ENCODE measurements around the gene HES2. TPM values are rescaled to one million over a fixed set of nuclear protein-coding genes. Genes with fewer than 3 reads are reported as not detected.

The HES2 gene
- polyA plus RNA-seq, 1 donor from 2014 or later, result not detected

DNA sequence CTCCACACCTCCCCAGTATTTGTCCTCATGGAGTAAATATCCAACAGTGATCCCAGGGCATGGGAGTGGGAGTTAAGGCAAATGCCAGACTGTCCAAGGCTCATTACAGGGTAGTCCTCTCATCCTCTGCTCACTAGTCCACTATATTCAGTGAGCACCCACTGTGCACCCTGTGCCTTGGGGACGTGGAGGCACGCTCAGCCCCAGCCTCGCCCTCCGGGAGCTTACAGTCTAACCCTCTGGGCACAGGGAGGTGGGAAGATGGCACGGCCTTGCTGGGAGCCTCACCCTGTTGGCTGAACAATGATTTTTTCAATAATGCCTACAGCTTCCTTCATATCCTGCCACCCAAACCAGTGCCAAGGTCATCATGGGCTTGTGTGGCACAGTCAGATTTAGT lies 2.8 kb downstream of the HES2 start:
- no peak overlapping the region for H3K9ac ChIP-seq (ENCODE audit: low read length)
- H3K4me3 ChIP-seq (ENCODE audit: low read length), result no peak overlapping the region
- no peak overlapping the region for H3K4me2 ChIP-seq (ENCODE audit: low read length)
- TF ChIP-seq, protein P1, sequence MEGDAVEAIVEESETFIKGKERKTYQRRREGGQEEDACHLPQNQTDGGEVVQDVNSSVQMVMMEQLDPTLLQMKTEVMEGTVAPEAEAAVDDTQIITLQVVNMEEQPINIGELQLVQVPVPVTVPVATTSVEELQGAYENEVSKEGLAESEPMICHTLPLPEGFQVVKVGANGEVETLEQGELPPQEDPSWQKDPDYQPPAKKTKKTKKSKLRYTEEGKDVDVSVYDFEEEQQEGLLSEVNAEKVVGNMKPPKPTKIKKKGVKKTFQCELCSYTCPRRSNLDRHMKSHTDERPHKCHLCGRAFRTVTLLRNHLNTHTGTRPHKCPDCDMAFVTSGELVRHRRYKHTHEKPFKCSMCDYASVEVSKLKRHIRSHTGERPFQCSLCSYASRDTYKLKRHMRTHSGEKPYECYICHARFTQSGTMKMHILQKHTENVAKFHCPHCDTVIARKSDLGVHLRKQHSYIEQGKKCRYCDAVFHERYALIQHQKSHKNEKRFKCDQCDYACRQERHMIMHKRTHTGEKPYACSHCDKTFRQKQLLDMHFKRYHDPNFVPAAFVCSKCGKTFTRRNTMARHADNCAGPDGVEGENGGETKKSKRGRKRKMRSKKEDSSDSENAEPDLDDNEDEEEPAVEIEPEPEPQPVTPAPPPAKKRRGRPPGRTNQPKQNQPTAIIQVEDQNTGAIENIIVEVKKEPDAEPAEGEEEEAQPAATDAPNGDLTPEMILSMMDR (IDR thresholded peaks at IDR 0.05; ENCODE audit: poor library complexity, severe bottlenecking), result no peak
- TF ChIP-seq TAF1 (IDR thresholded peaks at IDR 0.05; ENCODE audit: low read depth), result no peak
- TF ChIP-seq SMC3 (conservative IDR thresholded peaks at IDR 0.05; ENCODE audit: poor library complexity), result no peak
- TF ChIP-seq EP300 (conservative IDR thresholded peaks at IDR 0.05; ENCODE audit: poor library complexity, severe bottlenecking), result no peak
- TF ChIP-seq REST (IDR thresholded peaks at IDR 0.05; ENCODE audit: borderline replicate concordance), result no peak
- TF ChIP-seq MXI1 (conservative IDR thresholded peaks at IDR 0.05; ENCODE audit: poor library complexity, severe bottlenecking), result no peak
- TF ChIP-seq RAD21 (conservative IDR thresholded peaks at IDR 0.05), result no peak
- TF ChIP-seq EZH2 (IDR thresholded peaks at IDR 0.05; ENCODE audit: borderline replicate concordance, insufficient read depth, low read length, poor library complexity, severe bottlenecking), result no peak
- TF ChIP-seq POLR2AphosphoS5 (IDR thresholded peaks at IDR 0.05), result no peak
- no peaks in the 10 kb centered on the region for H4K20me1 ChIP-seq (ENCODE audit: insufficient read depth)
- H3K9me3 ChIP-seq (ENCODE audit: low read length), result no peaks in the 10 kb centered on the region
- peaks cover 68% of the 10 kb centered on the region for H3K27me3 ChIP-seq (ENCODE audit: insufficient read depth, low read depth, low read length)
- H3K27ac ChIP-seq (ENCODE audit: low read length), result no peak overlapping the region
- no peaks in the 10 kb centered on the region for H3K36me3 ChIP-seq (ENCODE audit: insufficient read depth, low read length)
- no peak overlapping the region for H2AFZ ChIP-seq (ENCODE audit: low read depth, low read length)
- no peaks in the 10 kb centered on the region for H3F3A ChIP-seq (ENCODE audit: insufficient read depth, low read length, poor library complexity, severe bottlenecking)
- no peaks in the 10 kb centered on the region for H3K9me2 ChIP-seq (ENCODE audit: insufficient read depth, low read length)
- no peaks in the 10 kb centered on the region for H3K79me2 ChIP-seq (replicated peaks; ENCODE audit: insufficient read depth, low read length)

GRCh38 chr1:6416295-6416656 lies 3.4 kb downstream of the HES2 start:
- Histone ChIP-seq H2AFZ (ENCODE audit: low read depth, low read length) (no peak overlapping the region), H3K9me3 (ENCODE audit: low read length) (no peaks in the 10 kb centered on the region), H3K36me3 (ENCODE audit: insufficient read depth, low read length) (no peaks in the 10 kb centered on the region), H4K20me1 (ENCODE audit: insufficient read depth) (no peaks in the 10 kb centered on the region), H3K9me2 (ENCODE audit: insufficient read depth, low read length) (no peaks in the 10 kb centered on the region), H3K79me2 (replicated peaks; ENCODE audit: insufficient read depth, low read length) (no peaks in the 10 kb centered on the region), H3K9ac (ENCODE audit: low read length) (no peak overlapping the region), H3F3A (ENCODE audit: insufficient read depth, low read length, poor library complexity, severe bottlenecking) (no peaks in the 10 kb centered on the region), H3K4me2 (ENCODE audit: low read length) (no peak overlapping the region), H3K27ac (ENCODE audit: low read length) (no peak overlapping the region), H3K27me3 (ENCODE audit: insufficient read depth, low read depth, low read length) (peaks cover 61% of the 10 kb centered on the region), H3K4me3 (ENCODE audit: low read length) (no peak overlapping the region)
- TF ChIP-seq RAD21 (conservative IDR thresholded peaks at IDR 0.05) (no peak), SMC3 (conservative IDR thresholded peaks at IDR 0.05; ENCODE audit: poor library complexity) (no peak), TAF1 (IDR thresholded peaks at IDR 0.05; ENCODE audit: low read depth) (no peak), MXI1 (conservative IDR thresholded peaks at IDR 0.05; ENCODE audit: poor library complexity, severe bottlenecking) (no peak), EZH2 (IDR thresholded peaks at IDR 0.05; ENCODE audit: borderline replicate concordance, insufficient read depth, low read length, poor library complexity, severe bottlenecking) (no peak), POLR2AphosphoS5 (IDR thresholded peaks at IDR 0.05) (no peak), EP300 (conservative IDR thresholded peaks at IDR 0.05; ENCODE audit: poor library complexity, severe bottlenecking) (no peak), REST (IDR thresholded peaks at IDR 0.05; ENCODE audit: borderline replicate concordance) (no peak)
- TF ChIP-seq, protein P1 (IDR thresholded peaks at IDR 0.05; ENCODE audit: poor library complexity, severe bottlenecking), result no peak
